Measurements from ENCODE around the gene CD27.

CD27 gene

DNA sequence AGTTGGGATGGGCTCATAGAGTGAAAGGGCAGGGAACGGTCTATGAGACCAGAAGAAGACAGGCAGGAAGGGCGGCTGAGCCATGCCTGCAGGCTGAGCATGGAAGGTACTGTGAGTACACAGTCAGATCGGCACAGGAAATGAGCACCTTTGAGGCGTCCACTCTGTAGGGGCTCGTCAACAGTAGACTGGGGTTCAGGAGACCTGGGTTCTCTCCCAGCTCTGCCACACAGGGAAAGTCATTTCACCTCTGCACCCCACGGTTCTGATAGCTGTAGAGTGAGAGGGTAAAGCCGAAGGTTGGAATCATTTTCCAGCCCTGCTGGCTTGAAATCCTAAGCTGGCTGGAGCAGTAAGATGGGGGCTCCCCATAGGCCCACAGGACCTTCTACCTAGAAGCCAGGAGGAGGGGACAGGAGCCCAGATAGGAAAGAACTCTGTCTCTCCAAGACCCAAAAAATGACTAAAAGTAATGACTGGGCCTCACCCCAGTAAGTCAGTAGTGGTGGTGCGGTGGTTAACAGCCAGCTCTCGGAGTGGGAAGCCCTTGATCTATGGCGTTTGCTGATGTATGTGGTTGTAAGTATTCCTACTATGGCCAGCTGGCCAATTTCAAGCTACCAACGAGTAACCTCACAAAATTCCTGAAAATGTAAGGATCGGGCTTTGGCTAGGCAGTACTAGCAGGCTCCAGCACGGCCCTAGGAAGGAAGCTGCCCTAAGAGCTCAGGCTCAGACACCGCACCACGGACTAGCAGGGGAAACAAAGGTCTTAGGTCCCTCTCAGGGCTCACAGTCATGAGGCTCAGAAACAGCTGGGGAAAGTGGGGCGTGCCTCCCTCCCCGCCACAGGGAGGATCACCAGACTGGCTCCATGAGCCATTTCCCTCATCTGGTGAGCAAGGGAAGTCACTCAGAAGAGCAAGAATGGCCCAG lies 10.3 kb upstream of the CD27 start:
- peak in 5 of 6 experiments; percentile 22 to 57 (median 40) for DNase-seq

DNA sequence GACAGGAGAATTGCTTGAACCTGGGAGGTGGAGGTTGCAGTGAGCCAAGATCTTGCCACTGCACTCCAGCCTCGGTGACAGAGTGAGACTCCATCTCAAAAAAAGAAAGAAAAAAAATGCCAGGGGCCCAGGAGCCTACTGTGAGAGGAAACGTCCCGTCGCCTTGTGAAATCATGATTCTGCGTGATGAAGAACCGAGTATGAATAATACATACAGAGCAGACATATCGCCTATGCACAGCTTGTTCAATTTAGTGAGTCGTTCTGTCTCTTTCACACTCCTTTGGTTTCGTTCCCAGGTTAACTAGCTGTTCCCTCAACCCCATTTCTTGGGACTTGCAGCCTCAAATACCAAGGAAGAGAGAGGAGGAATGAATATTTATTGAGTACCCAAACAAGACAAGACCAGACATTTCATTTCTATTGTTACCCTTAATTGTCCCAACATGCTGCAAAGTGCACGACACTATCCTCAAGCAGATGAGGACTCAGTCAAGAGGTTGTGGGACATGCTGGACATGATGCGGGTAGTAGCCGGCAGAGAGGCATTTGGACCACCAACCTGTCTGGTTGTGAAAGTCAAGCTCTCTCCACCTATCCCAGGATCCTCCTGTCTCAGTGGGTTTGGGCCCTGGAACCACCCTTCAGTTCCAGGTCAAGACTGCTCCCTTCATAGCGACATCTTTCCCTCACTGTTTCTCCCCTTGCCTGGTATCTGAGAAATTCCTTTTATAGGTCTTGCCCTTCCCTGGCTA lies 8.6 kb upstream of the CD27 start:
- DNase-seq: no peak

DNA sequence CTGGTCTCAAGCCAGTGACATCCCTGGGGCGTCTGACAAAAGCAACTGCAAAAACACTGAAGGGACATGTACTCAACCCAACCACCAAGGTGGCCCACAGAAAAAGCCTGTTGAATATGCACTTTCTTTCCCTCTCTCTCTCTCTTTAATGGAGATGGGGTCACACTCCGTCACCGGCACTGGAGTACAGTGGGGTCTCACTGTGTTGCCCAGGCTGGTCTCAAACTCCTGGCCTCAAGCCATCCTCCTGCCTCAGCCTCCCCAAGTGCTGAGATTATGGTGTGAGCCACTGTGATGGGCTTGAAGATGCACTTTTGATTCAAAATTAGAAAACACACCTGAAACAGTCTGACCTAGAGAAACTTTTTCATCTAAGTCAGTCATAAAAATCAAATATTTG lies 7.2 kb upstream of the CD27 start:
- no peak for DNase-seq

DNA sequence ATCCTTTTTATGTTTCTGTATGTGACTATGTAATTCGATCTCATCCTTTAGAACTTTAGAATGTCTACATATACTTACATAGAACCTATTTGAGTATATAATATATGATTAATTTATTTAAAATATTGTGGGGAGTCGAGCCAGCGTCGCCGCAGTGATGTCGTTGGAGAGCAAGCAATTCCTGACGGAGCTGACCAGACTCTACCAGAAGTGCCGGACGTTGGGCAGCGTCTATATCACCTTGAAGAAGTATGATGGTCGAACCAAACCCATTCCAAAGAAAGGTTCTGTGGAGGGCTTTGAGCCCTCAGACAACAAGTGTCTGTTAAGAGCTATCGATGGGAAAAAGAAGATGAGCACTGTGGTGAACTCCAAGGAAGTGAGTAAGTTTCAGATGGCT lies 6.4 kb upstream of the CD27 start:
- no peak for DNase-seq

DNA sequence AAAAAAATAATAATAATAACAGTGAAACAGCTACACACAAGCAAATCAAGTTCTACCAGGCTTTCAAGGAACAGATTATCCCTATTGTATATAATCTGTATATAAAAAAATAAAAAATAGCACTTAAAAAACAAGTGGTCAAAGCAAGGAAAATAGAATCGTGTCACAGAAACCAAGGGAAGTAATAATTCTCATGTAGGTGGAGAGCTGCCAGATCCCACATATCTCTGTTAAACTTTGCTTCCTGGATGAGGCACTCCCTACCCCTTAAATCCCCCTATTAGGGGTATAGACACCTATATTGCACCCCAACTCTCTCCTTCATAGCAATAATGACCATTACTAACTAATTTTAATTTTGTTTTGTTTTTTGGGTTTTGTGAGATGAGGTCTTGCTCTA lies 4.4 kb upstream of the CD27 start:
- DNase-seq: no peak

DNA sequence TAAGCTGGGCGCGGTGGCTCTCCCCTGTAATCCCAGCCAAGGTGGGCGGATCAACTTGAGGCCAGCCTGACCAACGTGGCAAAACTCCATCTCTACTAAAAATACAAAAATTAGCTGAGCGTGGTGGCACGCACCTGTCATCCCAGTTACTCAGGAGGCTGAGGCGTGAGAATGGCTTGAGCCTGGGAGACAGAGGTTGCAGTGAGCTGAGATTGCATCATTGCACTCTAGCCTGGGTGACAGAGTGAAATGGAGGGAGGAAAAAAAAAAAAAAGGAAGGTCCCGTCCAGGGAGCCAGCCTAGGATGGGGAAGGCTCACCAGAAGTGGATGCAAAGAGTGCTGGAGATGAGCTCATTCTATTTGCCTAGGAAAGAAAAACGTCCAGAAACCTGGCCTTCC lies 1.9 kb upstream of the CD27 start:
- DNase-seq: no peak

DNA sequence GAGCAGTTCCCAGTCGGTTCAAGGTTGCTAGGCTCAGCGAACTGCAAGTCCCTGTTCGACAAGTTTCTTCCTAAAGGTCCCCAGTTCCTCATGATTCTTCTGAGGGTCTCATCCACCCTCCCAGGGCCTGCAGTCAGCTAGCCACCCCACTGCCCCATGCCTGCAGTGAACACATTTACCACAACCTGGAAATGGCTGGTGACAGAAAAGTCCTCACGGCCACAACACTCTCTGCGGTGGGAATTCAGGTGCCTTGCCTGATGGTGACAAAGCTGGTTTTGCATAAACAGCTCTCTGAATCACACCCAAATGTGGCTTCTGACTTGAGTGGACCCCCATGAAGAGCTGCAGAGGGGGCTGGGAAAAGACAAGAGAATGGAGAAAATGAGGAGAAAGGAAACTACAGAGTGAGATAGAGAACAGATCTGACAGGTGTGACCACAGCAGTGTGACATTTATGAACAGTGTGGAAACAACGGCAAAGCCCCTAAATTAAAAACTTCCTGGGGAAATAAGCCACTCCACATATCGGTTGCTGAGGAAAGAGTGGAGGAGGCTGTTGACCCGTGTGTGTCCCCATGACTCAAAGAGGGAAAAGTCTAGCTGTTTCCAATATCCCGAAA lies 1.3 kb upstream of the CD27 start:
- no peak for DNase-seq

DNA sequence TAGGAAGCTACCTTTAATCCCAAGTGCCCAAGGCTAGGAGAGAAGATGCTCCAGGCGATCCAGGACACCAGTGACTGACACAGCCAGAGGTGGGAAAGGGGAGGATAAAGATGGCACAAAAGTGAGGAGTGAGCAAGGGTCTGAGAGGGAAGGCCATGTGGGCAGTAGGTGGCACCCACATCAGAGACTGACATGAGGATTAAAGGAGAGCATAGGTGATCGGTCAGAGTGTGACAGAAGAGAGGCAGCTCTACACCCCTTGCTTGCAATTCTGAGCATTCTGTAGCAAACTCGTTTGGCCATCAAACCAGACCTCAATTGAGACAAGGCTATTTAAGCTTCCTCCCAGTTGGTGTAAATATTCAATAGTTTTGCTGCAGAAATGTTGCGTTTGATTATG lies 724 bp upstream of the CD27 start:
- DNase-seq: no peak

DNA sequence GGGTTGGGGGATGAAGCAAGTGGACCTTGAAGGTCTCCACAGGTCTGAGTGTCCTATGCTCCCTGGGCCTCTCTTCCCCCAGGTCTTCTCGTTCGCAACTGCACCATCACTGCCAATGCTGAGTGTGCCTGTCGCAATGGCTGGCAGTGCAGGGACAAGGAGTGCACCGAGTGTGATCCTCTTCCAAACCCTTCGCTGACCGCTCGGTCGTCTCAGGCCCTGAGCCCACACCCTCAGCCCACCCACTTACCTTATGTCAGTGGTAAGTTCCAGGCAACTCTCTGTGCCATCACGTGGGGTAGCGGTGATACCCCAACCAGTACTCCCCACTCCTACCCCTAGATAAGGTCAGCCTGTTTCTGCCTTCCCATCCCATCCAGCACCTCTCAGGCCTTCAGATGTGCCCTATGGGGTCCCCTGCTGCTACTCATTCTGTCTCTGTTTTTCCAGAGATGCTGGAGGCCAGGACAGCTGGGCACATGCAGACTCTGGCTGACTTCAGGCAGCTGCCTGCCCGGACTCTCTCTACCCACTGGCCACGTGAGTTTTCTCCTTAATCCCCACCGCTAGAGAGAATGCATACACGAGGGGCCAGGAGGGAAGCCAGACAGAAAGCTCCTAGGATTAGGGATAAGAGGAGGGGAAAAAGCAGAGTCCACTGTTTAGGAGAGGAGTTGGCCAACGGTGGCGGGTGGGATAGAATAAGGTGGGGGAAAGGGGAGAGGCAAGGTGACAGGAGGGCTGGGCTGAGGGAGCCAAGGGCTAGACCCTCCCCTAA lies 5.5 kb downstream of the CD27 start:
- DNase-seq: no peak

DNA sequence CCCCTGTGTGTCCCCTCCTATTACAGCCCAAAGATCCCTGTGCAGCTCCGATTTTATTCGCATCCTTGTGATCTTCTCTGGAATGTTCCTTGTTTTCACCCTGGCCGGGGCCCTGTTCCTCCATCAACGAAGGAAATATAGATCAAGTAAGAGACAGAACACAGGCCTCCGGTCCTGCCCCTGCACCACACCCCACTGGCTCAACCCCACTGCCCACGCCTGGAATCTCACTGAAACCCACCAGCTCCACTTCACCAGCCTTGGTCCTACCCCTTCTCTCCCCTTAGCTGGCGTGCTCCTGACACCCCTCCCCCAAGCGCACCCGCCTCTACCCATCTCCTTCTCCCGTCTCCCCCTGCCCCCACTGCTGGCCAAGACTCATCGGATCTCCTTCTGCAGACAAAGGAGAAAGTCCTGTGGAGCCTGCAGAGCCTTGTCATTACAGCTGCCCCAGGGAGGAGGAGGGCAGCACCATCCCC lies 6.2 kb downstream of the CD27 start:
- peak in 2 of 6 experiments; percentile 40 to 60 for DNase-seq

DNA sequence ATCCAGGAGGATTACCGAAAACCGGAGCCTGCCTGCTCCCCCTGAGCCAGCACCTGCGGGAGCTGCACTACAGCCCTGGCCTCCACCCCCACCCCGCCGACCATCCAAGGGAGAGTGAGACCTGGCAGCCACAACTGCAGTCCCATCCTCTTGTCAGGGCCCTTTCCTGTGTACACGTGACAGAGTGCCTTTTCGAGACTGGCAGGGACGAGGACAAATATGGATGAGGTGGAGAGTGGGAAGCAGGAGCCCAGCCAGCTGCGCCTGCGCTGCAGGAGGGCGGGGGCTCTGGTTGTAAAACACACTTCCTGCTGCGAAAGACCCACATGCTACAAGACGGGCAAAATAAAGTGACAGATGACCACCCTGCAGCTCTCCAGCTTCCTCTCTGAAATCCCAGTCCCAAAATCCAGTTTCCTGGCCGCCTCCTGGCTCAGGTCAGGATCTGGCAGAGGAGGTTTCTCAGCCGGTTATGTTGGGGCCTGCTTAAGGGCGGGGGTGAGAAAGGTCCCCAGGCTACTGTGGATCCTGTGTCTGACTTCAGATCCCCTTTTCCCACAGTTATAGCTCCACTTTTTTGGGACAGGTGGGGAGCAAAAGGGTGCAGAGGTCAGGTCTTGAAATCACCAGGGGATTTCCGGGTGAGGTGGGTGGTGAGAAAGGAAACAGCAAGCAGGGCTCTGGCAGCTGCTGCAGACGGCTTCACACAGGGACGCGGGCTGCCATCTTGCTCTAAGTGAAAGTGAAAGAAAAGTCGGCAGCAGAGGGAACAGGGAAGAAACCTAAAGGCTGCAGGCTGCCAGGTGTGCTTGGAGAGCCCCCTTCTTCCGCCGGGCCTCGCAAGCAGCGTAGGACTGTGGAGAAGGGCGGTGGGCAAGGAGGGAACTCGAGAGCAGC lies 6.8 kb downstream of the CD27 start, which contains the start of gene TAPBPL:
TSS of gene TAPBPL (plus strand) at position 695 of the 897 bp plus-strand sequence. CDS start 207 bp downstream, outside the sequence.
- DNase-seq: peak; percentile 72 to 86 (median 83)

DNA sequence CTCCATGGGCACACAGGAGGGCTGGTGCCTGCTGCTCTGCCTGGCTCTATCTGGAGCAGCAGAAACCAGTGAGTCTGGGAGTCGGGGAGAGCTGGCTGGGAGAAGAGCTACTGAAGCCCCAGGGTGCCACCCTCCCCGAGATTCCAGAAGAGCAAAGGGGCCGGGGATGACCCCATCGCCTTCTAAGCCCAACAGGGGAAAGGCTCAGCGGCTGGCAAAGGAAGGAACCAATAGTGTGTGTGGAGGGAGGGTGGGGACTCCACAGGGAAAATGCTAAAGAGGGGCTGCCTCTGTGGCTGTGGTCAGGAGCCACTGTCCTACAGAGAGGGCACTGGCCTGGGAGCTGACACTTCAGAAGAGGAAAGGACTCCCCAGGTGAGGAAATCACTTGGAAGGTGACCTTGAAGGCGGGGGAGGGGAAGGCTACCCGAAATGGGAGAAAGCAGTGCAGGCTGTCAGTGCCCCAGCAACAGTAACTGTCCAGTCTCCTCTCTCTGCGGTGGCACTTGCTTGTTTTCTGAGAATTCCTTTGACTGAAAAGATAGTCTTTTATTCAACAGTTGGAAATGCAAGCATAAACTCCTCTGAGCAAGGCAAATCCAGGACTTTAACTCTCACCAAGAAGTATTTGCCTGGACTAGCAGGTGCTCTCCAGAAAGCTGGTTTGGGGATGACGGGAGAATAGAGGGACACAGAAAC lies 7.6 kb downstream of the CD27 start:
- DNase-seq: peak in 2 of 6 experiments; percentile 26 to 34

DNA sequence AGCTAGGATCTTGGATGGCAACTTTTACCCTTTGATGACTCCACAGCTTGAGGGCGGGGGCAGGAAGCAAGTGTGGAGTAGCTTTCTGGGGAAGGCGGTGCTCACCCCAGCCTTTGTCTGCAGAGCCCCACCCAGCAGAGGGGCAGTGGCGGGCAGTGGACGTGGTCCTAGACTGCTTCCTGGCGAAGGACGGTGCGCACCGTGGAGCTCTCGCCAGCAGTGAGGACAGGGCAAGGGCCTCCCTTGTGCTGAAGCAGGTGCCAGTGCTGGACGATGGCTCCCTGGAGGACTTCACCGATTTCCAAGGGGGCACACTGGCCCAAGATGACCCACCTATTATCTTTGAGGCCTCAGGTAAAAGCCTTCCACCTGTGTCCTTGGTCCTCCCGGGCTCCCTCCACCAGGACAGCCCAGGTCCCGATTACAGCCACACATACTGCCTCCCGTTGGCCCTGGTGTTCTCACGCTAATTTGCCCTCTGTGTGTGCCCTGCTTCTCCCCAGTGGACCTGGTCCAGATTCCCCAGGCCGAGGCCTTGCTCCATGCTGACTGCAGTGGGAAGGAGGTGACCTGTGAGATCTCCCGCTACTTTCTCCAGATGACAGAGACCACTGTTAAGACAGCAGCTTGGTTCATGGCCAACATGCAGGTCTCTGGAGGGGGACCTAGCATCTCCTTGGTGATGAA lies 8.3 kb downstream of the CD27 start:
- DNase-seq: no peak

DNA sequence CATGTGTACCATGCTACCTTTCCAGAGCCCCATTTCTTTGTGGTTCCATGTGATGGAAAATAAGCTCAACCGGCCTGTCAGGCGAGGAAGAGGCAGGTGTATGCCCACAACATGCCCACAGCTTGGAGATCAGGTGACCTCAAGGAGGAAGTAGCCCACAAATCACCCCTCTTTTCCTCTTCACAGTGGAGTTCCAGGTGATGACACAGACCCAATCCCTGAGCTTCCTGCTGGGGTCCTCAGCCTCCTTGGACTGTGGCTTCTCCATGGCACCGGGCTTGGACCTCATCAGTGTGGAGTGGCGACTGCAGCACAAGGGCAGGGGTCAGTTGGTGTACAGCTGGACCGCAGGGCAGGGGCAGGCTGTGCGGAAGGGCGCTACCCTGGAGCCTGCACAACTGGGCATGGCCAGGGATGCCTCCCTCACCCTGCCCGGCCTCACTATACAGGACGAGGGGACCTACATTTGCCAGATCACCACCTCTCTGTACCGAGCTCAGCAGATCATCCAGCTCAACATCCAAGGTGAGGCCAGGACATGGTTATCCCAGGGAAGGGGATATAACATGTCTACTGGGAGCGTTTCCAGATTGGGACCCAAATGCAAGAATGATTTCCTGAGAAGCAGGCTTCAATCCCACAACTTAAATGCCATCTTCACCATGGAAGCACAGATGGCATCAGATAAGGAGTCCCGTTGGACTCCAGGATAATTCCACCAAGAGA lies 12.6 kb downstream of the CD27 start:
- DNase-seq: no peak

DNA sequence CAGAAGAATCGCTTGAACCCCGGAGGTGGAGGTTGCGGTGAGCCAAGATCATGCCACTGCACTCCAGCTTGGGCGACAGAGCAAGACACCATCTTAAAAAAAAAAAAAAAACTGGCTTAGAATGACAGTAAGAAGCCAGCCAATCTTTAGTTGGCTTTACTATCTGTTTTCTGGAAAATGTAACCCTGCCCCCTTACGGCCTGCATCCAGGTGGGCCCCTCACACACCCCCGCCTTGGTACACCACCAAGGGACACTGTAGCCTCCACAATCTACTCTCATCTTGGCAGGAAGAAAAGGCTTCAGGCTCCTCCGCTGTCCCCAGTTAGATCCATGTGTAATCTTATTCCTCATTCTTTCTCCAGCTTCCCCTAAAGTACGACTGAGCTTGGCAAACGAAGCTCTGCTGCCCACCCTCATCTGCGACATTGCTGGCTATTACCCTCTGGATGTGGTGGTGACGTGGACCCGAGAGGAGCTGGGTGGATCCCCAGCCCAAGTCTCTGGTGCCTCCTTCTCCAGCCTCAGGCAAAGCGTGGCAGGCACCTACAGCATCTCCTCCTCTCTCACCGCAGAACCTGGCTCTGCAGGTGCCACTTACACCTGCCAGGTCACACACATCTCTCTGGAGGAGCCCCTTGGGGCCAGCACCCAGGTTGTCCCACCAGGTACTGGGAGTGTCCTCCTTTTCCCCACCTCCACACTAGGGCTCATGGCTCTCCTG lies 13.7 kb downstream of the CD27 start:
- DNase-seq: no peak

DNA sequence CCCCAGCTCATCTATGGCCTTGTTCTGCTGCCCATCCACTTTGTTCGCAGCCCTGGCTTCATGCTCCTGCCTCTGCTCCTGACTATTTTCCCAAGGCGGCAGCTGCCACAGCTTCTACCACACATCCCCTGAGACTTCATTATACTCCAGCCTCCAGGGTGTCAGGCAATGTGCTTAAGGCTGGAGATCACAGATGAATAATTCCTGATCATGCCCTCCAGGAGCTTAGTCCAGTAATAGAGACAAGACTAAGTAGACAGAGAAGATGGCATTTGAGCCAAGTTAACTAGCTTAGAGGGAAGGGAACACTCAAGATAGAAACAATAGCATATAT lies 14.2 kb downstream of the CD27 start:
- no peak for DNase-seq

DNA sequence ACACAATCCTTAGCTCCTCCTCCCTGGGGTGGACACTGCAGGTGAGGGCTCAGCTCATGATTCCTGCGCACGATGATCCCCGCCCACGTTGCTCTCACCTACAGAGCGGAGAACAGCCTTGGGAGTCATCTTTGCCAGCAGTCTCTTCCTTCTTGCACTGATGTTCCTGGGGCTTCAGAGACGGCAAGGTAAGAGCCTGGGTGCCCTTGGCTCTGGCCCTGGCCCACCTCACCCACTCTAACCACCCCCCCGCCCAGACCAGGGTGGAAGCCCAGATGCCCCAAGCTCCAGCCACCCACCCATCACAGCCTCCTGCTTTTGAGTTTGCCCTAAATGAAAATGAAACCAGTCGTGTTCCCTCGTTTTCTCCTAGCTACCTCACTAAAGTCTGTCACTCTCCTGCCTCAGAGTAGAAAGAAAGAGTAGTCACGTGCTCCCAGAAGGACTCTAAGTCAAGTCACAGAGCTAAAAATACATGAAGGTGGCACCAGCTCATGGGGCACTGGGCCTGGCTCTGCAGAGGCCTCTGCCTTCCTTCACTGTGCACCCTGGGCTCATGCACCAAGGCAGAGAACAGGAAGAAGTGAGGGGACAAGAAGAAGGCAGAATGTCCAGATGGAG lies 16.1 kb downstream of the CD27 start:
- DNase-seq: peak; percentile 14 to 45 (median 41)

Measured in stimulated activated naive CD4-positive, alpha-beta T cell (primary cell).